HUES48 (cell line): ENCODE measurements around the gene MLEC.

Experiments used
- H3K27ac ChIP-seq: one replicate; pipeline ENCODE4 v1.7.0; 2013; ENCODE audit warnings: low read depth, low read length, inconsistent platforms
- H3K27me3 ChIP-seq: 2 replicates; pipeline ENCODE4 v1.6.1; 2013; ENCODE audit warnings: mild to moderate bottlenecking, low read length; ENCODE audit not compliant: control insufficient read depth, insufficient read depth
- H3K36me3 ChIP-seq: 2 replicates; pipeline ENCODE4 v1.6.1; 2013; ENCODE audit warnings: low read length; ENCODE audit not compliant: control insufficient read depth, insufficient read depth
- H3K4me1 ChIP-seq: 2 replicates; pipeline ENCODE4 v1.6.1; 2013; ENCODE audit warnings: mild to moderate bottlenecking, low read length; ENCODE audit not compliant: control insufficient read depth, insufficient read depth
- H3K4me3 ChIP-seq: 2 replicates; pipeline ENCODE4 v1.5.1; 2013; ENCODE audit warnings: mild to moderate bottlenecking, low read depth, low read length
- H3K9ac ChIP-seq: 2 replicates; pipeline ENCODE4 v1.6.1; 2013; ENCODE audit warnings: mild to moderate bottlenecking, low read depth, low read length, moderate library complexity
- H3K9me3 ChIP-seq: 2 replicates; pipeline ENCODE4 v1.6.1; 2013; ENCODE audit warnings: low read length; ENCODE audit not compliant: control insufficient read depth, insufficient read depth

The MLEC gene

DNA sequence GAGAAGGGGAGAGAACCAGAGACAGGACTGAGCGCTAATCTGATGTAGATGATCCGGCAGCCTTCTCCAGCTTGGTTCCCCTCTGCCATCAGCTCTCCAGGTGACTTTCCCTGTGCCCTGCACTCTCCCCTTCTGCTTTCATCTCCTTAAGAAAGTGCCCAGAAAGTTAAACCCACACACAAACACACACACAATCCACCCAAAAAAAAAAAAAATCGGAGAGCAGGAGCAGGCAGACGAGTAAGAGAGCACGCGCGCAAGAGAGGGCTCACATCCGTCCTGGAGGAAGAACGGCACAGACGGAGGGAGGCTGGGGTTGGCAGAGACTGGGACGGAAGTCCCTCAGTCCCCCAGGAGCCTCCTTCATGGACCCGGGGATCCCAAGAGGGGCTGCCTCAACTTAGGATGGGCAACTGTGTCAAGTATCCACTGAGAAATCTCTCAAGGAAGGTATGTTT, 36.7 kb upstream of the MLEC start:
- Histone ChIP-seq H3K4me3 (no peak overlapping the region), H3K9ac (no peak overlapping the region)

DNA sequence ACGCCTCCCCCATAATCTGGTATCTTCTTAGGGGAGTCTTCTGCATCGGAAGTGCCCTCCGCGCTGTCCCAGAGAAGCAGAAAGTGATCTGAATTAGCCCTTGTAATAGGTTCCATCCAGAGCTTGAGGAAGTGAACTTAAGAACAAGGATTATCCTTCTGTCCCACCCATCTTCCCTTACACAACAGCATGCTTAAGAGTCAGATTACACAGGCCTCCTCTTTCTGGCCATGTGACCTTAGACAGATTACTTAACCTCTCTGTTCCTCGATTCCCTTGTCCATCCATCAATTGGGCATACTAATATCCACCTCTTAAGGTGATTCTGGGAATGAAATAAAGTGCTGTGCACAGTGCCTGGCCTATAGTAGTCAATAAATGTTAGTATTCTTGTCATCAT, 35.1 kb upstream of the MLEC start:
- H3K9me3 ChIP-seq: no peaks in the 10 kb centered on the region
- H3K9ac ChIP-seq: no peak overlapping the region
- H3K36me3 ChIP-seq: no peaks in the 10 kb centered on the region
- H3K4me1 ChIP-seq: peaks cover 10% of the 10 kb centered on the region; the same call in 1 of the 2 replicates
- H3K4me3 ChIP-seq: no peak overlapping the region
- no peak overlapping the region for H3K27ac ChIP-seq
- H3K27me3 ChIP-seq: no peaks in the 10 kb centered on the region

More for the DNA sequence above, 36.7 kb upstream of the MLEC start:
- no peak overlapping the region for H3K27ac ChIP-seq
- H3K36me3 ChIP-seq: no peaks in the 10 kb centered on the region
- no peaks in the 10 kb centered on the region for H3K27me3 ChIP-seq
- peaks cover 10% of the 10 kb centered on the region; the same call in 1 of the 2 replicates for H3K4me1 ChIP-seq
- H3K9me3 ChIP-seq: no peaks in the 10 kb centered on the region

DNA sequence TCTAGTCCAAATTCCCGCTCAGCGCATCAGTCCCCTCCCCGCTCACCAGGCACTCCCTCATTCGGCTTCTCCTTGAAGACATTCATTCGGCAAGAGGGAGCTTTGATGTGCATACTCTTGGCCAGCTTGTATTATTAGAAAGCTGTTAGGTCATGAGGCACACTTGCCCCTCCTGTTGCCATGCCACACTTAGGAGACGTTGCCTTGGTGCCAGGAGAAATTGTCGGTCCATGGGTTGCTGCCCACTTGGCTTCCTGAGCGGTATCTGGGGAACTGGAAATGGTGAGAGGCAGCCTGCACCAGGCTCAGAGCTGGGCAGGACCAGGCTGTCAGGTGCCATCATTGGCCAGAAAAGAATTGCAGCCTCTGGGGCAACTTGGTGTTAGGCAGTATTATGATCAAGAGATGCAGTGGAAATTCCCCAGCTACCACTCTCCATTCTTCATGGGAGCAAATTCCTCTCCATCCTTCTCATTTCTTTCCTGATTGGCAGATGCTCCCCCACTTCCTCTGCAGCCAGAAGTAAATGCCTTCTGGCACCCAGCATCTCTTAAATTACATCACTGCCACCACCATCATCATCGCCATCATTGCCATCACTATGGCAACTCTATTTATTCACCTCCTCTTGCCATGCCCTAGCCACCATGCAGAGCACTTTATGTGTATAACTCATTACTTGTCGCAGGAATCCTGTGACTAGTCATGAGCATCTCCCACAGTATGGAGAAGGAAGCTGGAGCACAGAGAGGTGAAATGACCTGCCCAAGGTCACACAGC, 34.1 kb upstream of the MLEC start:
- H3K36me3 ChIP-seq: no peaks in the 10 kb centered on the region

DNA sequence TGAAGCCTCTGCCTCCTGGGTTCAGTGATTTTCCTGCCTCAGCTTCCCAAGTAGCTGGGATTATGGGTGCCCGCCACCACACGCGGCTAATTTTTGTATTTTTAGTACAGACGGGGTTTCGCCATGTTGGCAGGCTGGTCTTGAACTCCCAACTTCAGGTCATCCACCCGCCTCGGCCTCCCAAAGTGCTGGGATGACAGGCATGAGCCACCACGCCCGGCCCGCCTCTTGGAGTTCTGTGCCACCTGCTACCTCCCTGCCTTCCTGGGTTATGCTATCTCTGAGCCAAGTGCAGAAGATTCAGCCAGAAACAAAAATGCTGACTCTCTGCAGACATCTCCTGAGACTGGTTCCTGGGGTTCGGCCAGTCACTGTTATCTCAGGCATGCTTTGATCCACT, 33.3 kb upstream of the MLEC start:
- no peaks in the 10 kb centered on the region for H3K9me3 ChIP-seq
- H3K4me3 ChIP-seq: no peak overlapping the region
- H3K4me1 ChIP-seq: peaks cover 10% of the 10 kb centered on the region; the same call in 1 of the 2 replicates
- H3K27me3 ChIP-seq: no peaks in the 10 kb centered on the region
- no peak overlapping the region for H3K9ac ChIP-seq
- H3K36me3 ChIP-seq: no peaks in the 10 kb centered on the region
- no peak overlapping the region for H3K27ac ChIP-seq

More for the DNA sequence above, 34.1 kb upstream of the MLEC start:
- Histone ChIP-seq H3K9me3 (no peaks in the 10 kb centered on the region), H3K9ac (no peak overlapping the region), H3K4me3 (no peak overlapping the region), H3K4me1 (peaks cover 10% of the 10 kb centered on the region; the same call in 1 of the 2 replicates), H3K27me3 (no peaks in the 10 kb centered on the region), H3K27ac (no peak overlapping the region)

DNA sequence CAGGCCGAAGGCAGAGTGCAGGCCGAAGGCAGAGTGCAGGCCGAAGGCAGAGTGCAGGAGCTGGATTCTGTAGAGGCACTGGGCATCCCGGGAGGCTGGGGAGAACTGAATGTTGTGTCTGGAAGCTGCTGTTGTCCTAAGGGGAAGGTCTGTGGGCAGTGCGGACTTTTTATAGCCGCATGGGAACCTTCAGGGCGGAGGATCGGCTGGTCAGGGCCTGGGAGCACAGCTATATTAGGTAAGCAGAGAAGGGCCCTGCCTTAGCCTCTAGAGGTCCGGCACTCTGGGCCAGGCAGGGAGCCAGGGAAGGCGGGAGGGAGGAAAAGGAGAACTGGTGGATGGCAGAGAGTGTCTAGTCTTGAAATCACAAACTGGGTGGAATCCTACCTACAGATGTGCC, 32.3 kb upstream of the MLEC start:
- Histone ChIP-seq H3K4me1 (peaks cover 10% of the 10 kb centered on the region; the same call in 1 of the 2 replicates), H3K36me3 (no peaks in the 10 kb centered on the region), H3K9me3 (no peaks in the 10 kb centered on the region), H3K4me3 (no peak overlapping the region), H3K9ac (no peak overlapping the region), H3K27ac (no peak overlapping the region), H3K27me3 (no peaks in the 10 kb centered on the region)

DNA sequence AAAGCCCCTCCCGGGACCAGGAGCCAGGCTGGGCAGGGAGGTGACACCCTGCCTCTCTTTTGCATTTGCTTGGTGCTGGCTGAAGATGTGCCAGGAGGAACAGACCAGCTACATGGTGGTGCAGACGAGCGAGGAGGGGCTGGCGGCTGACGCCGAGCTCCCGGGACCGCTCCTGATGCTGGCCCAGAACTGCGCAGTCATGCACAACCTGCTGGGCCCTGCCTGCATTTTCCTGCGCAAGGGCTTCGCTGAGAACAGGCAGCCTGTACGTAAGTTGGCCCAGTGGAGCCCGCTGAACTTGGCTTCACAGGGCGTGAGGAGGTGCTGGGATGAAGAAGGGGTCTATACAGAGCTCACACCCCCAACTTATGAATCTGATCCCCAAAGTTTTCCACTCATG, 30.9 kb upstream of the MLEC start:
- Histone ChIP-seq H3K9ac (no peak overlapping the region), H3K4me1 (peaks cover 5% of the 10 kb centered on the region; the same call in 1 of the 2 replicates), H3K27me3 (no peaks in the 10 kb centered on the region), H3K36me3 (no peaks in the 10 kb centered on the region), H3K4me3 (no peak overlapping the region), H3K27ac (no peak overlapping the region), H3K9me3 (no peaks in the 10 kb centered on the region)

DNA sequence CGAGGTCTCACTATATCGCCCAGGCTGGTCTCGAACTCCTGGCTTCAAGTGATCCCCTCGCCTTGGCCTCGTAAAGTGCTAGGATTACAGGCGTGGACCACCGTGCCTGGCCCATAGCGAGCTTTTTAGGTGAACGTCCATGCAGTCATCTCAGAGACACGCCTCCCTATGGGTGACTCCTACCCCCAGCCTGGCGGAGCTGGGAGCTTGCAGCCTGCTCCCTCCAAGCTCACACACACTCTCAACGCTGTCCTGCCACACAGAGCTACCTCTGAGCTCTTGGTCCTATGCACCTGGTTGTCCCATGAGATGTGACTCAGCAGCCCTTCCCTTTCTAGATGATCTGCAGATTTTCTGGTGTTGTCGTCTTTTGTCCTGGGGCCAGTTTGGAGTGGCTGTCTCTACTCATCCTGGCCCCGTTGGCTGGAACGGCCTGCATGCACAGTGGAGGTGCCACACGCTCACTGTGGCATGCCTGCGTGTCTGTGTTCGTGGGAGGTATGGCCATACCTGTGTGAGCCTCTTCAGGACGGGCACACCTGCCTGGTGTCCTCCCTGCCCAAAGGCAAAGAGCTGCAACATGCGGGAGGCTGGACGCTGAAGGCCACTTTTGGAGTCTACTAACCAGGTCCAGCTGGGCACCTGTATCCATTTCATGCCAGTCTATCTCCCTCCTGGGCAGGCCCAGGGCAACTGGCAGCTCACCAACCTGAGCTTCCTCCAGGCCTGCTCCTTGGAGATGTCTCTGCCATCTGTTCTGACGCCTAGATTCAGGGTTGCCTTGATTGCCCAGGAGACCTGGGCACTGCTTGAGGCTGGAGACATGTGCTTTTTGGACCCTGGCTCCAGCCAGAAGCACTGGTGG, 28.4 kb upstream of the MLEC start:
- no peaks in the 10 kb centered on the region for H3K9me3 ChIP-seq
- no peak overlapping the region for H3K4me3 ChIP-seq
- no peaks in the 10 kb centered on the region for H3K27me3 ChIP-seq
- no peaks in the 10 kb centered on the region for H3K36me3 ChIP-seq
- no peak overlapping the region for H3K9ac ChIP-seq
- H3K27ac ChIP-seq: no peak overlapping the region
- no peaks in the 10 kb centered on the region for H3K4me1 ChIP-seq

DNA sequence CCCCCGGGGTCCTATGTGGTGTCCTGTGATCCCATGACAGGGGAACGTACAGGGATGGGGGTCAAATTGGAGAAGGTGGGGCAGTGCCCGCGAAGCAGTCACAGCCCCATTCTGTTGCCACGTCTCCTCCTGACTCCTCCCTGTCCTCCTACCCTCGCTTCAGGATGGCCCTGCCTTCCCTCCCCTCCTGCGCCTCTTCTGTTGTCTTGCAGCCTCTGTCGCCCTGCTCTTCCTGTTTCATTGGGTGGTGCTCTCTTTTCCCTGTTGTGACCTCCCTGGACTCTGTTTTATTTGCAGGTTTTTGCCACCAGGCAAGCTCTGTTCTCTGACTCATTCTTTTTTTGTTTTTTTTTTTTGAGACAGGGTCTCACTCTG, 27.8 kb upstream of the MLEC start:
- no peak overlapping the region for H3K4me3 ChIP-seq
- H3K27me3 ChIP-seq: no peaks in the 10 kb centered on the region
- H3K4me1 ChIP-seq: no peaks in the 10 kb centered on the region
- no peak overlapping the region for H3K27ac ChIP-seq
- H3K9ac ChIP-seq: no peak overlapping the region
- H3K9me3 ChIP-seq: no peaks in the 10 kb centered on the region
- no peaks in the 10 kb centered on the region for H3K36me3 ChIP-seq

DNA sequence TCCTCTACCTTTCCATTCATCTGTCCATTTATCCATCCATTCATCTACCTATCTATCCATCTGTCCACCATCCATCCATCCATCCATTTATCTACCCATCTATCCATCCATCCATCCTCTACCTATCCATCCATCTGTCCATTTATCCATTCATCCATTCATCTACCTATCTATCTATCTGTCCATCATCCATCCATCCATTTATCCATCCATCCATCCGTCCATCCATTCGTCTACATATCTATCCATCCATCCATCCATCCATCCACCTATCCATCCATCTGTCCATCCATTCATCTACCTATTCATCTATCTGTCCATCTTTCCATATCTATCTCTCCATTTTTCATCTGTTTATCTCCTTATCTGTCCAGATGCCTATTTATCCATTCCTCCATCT, 25.5 kb upstream of the MLEC start:
- Histone ChIP-seq H3K4me1 (peaks cover 1% of the 10 kb centered on the region; the same call in 1 of the 2 replicates), H3K36me3 (no peaks in the 10 kb centered on the region), H3K27ac (no peak overlapping the region), H3K27me3 (no peaks in the 10 kb centered on the region), H3K9me3 (no peaks in the 10 kb centered on the region), H3K9ac (no peak overlapping the region), H3K4me3 (no peak overlapping the region)

DNA sequence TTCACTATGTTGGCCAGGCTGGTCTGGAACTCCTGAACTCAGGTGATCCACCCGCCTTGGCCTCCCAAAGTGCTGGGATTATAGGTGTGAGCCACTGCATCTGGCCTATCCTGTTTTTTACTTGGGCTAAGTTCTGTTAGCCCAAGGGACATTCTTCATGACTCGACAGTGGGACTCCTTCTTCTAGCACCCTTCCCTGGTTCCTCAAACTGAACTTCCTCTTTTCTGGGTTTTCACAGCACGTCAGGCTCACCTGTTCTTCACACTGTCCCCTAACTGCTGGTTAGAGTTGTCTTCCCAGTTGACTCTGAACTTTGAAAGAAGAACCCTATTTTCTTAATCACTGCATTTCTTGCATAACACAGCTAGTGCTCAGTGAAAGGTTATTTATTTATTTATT, 24.1 kb upstream of the MLEC start:
- Histone ChIP-seq H3K27me3 (no peaks in the 10 kb centered on the region), H3K36me3 (no peaks in the 10 kb centered on the region), H3K4me1 (peaks cover 7% of the 10 kb centered on the region; the same call in 1 of the 2 replicates)

DNA sequence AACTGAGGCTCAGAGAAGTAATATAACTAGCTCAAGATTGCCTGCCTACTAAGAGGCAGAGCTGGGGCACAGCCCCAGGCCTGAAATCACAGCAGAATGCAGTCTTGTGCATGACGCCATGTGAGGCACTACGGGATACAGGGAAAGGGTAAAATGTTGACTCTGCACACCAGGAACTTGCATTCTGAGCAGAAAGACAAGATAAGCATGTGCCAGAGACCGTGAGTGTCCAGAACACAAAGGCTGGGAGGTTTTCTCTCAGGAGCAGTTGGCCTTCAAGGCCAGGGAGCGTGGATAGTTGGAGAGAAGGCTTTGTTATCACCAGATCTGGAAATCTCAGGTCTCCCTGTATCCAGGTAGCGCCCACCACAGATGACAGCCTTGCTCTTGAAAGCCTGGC, 23.2 kb upstream of the MLEC start:
- H3K27ac ChIP-seq: no peak overlapping the region
- H3K4me1 ChIP-seq: peaks cover 15% of the 10 kb centered on the region
- no peaks in the 10 kb centered on the region for H3K9me3 ChIP-seq
- no peaks in the 10 kb centered on the region for H3K36me3 ChIP-seq
- H3K4me3 ChIP-seq: no peak overlapping the region
- H3K27me3 ChIP-seq: no peaks in the 10 kb centered on the region
- H3K9ac ChIP-seq: no peak overlapping the region

More for the DNA sequence above, 24.1 kb upstream of the MLEC start:
- H3K9me3 ChIP-seq: no peaks in the 10 kb centered on the region
- H3K27ac ChIP-seq: no peak overlapping the region
- H3K9ac ChIP-seq: no peak overlapping the region
- H3K4me3 ChIP-seq: no peak overlapping the region
